Nephron (organoid): ENCODE measurements around the gene ZFP36.
A peak's percentile ranks its signal among the peaks of the same experiment; 100 is the strongest.

Experiments used
- H3K27ac Mint-ChIP-seq, 3 experiments: 2 replicates each; pipeline ENCODE4 v1.8.0; 2020; ENCODE audit warnings: mixed read lengths in 3 of 3, mild to moderate bottlenecking in 2 of 3, moderate library complexity in 1 of 3
- H3K27me3 Mint-ChIP-seq: 2 replicates; pipeline ENCODE4 v1.8.0; 2021; ENCODE audit warnings: low read depth, mild to moderate bottlenecking, moderate library complexity, mixed read lengths
- H3K36me3 Mint-ChIP-seq: 2 replicates; pipeline ENCODE4 v1.8.0; 2020; ENCODE audit warnings: low read depth, mixed read lengths
- H3K4me1 Mint-ChIP-seq: 2 replicates; pipeline ENCODE4 v1.8.0; 2020; ENCODE audit warnings: mixed read lengths
- H3K4me3 Mint-ChIP-seq, 3 experiments: 2 replicates each; pipeline ENCODE4 v1.8.0; 2020; ENCODE audit warnings: mild to moderate bottlenecking in 3 of 3, mixed read lengths in 3 of 3, moderate library complexity in 2 of 3
- H3K9me3 Mint-ChIP-seq: 2 replicates; pipeline ENCODE4 v1.8.0; 2020; ENCODE audit warnings: mixed read lengths
- CTCF ChIP-seq, 3 experiments: fragments of 200-600 bp; sonication (generic); IDR thresholded peaks; one replicate each; pipeline ENCODE4 v1.5.0; 2021; ENCODE audit warnings: antibody characterized with exemption in 3 of 3; ENCODE audit not compliant: unreplicated experiment in 3 of 3

Gene ZFP36

GRCh38 chr19:39428283-39429112 is 21.9 kb downstream of the ZFP36 start:
- H3K4me3 Mint-ChIP-seq, result peak overlapping the region; percentile 38 to 56 (median 48)
- H3K4me1 Mint-ChIP-seq, result peaks cover 30% of the 10 kb centered on the region
- peak overlapping the region; percentile 96 to 99 (median 99) for H3K27ac Mint-ChIP-seq
- TF ChIP-seq CTCF (IDR thresholded peaks at IDR 0.05; ENCODE audit: unreplicated experiment in 3 of 3), result no peak
- no peaks in the 10 kb centered on the region for H3K9me3 Mint-ChIP-seq
- H3K27me3 Mint-ChIP-seq, result no peaks in the 10 kb centered on the region
- peaks cover 31% of the 10 kb centered on the region for H3K36me3 Mint-ChIP-seq

- peaks cover 34% of the 10 kb centered on the region for H3K4me1 Mint-ChIP-seq
- H3K4me3 Mint-ChIP-seq, result peak overlapping the region in 2 of 3 experiments; percentile 23 to 29
- no peak for TF ChIP-seq CTCF (IDR thresholded peaks at IDR 0.05; ENCODE audit: unreplicated experiment in 3 of 3)
- H3K27ac Mint-ChIP-seq, result peak overlapping the region; percentile 88 to 99 (median 90)
- no peaks in the 10 kb centered on the region for H3K27me3 Mint-ChIP-seq
- H3K36me3 Mint-ChIP-seq, result peaks cover 35% of the 10 kb centered on the region
- H3K9me3 Mint-ChIP-seq, result no peaks in the 10 kb centered on the region
Measured at GRCh38 chr19:39430675-39431593, 24.3 kb downstream of the ZFP36 start.

- peaks cover 35% of the 10 kb centered on the region for H3K4me1 Mint-ChIP-seq
- TF ChIP-seq CTCF (IDR thresholded peaks at IDR 0.05; ENCODE audit: unreplicated experiment in 3 of 3), result no peak
- H3K27ac Mint-ChIP-seq, result peak overlapping the region in 1 of 3 experiments; percentile 55
- H3K27me3 Mint-ChIP-seq, result no peaks in the 10 kb centered on the region
- H3K9me3 Mint-ChIP-seq, result no peaks in the 10 kb centered on the region
- H3K36me3 Mint-ChIP-seq, result peaks cover 30% of the 10 kb centered on the region
- peak overlapping the region; percentile 53 to 79 (median 67) for H3K4me3 Mint-ChIP-seq
Measured at GRCh38 chr19:39432677-39433025, 26.0 kb downstream of the ZFP36 start.

- no peaks in the 10 kb centered on the region for H3K9me3 Mint-ChIP-seq
- peaks cover 30% of the 10 kb centered on the region for H3K36me3 Mint-ChIP-seq
- H3K4me1 Mint-ChIP-seq, result peaks cover 29% of the 10 kb centered on the region
- TF ChIP-seq CTCF (IDR thresholded peaks at IDR 0.05; ENCODE audit: unreplicated experiment in 3 of 3), result no peak
- no peaks in the 10 kb centered on the region for H3K27me3 Mint-ChIP-seq
- H3K27ac Mint-ChIP-seq, result peak overlapping the region in 2 of 3 experiments; percentile 23 to 54
- H3K4me3 Mint-ChIP-seq, result peak overlapping the region; percentile 79 to 100 (median 100)
Measured at GRCh38 chr19:39433480-39434079, 26.9 kb downstream of the ZFP36 start.

- no peak for TF ChIP-seq CTCF (IDR thresholded peaks at IDR 0.05; ENCODE audit: unreplicated experiment in 3 of 3)
- H3K9me3 Mint-ChIP-seq, result no peaks in the 10 kb centered on the region
- peak overlapping the region; percentile 95 to 100 (median 100) for H3K4me3 Mint-ChIP-seq
- H3K27ac Mint-ChIP-seq, result peak overlapping the region in 1 of 3 experiments; percentile 25
- H3K27me3 Mint-ChIP-seq, result no peaks in the 10 kb centered on the region
- H3K4me1 Mint-ChIP-seq, result peaks cover 23% of the 10 kb centered on the region
- H3K36me3 Mint-ChIP-seq, result peaks cover 30% of the 10 kb centered on the region
Measured at GRCh38 chr19:39434123-39435076, 27.8 kb downstream of the ZFP36 start.
